ENCODE data around the gene CPSF7.

DNA sequence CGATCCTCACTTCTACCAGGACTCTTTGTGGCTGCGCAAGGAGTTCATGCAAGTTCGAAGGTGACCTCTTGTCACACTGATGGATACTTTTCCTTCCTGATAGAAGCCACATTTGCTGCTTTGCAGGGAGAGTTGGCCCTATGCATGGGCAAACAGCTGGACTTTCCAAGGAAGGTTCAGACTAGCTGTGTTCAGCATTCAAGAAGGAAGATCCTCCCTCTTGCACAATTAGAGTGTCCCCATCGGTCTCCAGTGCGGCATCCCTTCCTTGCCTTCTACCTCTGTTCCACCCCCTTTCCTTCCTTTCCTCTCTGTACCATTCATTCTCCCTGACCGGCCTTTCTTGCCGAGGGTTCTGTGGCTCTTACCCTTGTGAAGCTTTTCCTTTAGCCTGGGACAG lies 61.1 kb downstream of the CPSF7 start:
- TF ChIP-seq, protein P1, sequence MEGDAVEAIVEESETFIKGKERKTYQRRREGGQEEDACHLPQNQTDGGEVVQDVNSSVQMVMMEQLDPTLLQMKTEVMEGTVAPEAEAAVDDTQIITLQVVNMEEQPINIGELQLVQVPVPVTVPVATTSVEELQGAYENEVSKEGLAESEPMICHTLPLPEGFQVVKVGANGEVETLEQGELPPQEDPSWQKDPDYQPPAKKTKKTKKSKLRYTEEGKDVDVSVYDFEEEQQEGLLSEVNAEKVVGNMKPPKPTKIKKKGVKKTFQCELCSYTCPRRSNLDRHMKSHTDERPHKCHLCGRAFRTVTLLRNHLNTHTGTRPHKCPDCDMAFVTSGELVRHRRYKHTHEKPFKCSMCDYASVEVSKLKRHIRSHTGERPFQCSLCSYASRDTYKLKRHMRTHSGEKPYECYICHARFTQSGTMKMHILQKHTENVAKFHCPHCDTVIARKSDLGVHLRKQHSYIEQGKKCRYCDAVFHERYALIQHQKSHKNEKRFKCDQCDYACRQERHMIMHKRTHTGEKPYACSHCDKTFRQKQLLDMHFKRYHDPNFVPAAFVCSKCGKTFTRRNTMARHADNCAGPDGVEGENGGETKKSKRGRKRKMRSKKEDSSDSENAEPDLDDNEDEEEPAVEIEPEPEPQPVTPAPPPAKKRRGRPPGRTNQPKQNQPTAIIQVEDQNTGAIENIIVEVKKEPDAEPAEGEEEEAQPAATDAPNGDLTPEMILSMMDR (IDR thresholded peaks at IDR 0.05) = no peak
- no peak for TF ChIP-seq ZFX (IDR thresholded peaks at IDR 0.05; ENCODE audit: borderline replicate concordance)
